ENCODE data around the gene GPR83. TPM values are rescaled to one million over a fixed set of nuclear protein-coding genes. Genes with fewer than 3 reads are reported as not detected.

Gene GPR83
- total RNA-seq (2021) (not detected in 2 replicates), Bru-seq, nascent RNA (percentile 13 among the genes with signal in this experiment), BruChase-seq, experiment 1, labeled RNA remaining after a 2-hour chase (percentile 25 among the genes with signal in this experiment), BruChase-seq, experiment 2, labeled RNA remaining after a 6-hour chase (percentile 36 among the genes with signal in this experiment)
- long read RNA-seq, result 0 reads

GRCh38 chr11:94400839-94401772, at the start of gene GPR83:
Gene GPR83 (minus strand): TSS chr11:94401419. CDS start chr11:94401247, 172 bp downstream.
- Histone ChIP-seq H3K79me2 (ENCODE audit: low read depth) (no peaks in the 10 kb centered on the region), H3K4me3 (no peak within 1 kb of the TSS), H3K9me2 (ENCODE audit: insufficient read depth) (no peaks in the 10 kb centered on the region), H2AFZ (no peak within 1 kb of the TSS), H4K20me1 (ENCODE audit: insufficient read depth) (no peaks in the 10 kb centered on the region), H3K27ac (no peak within 1 kb of the TSS), H3F3A (ENCODE audit: insufficient read depth, low read depth) (no peaks in the 10 kb centered on the region), H3K4me2 (no peak within 1 kb of the TSS), H3K27me3 (ENCODE audit: insufficient read depth, low read depth) (peaks cover 39% of the 10 kb centered on the region), H3K9me3 (ENCODE audit: insufficient read depth, low read depth) (no peaks in the 10 kb centered on the region), H3K4me1 (replicated peaks; ENCODE audit: insufficient read depth) (no peaks in the 10 kb centered on the region), H3K36me3 (ENCODE audit: low read depth) (no peaks in the 10 kb centered on the region)
- no TSS peak for BruUV-seq (replicated peaks)
- TF ChIP-seq, protein P1, sequence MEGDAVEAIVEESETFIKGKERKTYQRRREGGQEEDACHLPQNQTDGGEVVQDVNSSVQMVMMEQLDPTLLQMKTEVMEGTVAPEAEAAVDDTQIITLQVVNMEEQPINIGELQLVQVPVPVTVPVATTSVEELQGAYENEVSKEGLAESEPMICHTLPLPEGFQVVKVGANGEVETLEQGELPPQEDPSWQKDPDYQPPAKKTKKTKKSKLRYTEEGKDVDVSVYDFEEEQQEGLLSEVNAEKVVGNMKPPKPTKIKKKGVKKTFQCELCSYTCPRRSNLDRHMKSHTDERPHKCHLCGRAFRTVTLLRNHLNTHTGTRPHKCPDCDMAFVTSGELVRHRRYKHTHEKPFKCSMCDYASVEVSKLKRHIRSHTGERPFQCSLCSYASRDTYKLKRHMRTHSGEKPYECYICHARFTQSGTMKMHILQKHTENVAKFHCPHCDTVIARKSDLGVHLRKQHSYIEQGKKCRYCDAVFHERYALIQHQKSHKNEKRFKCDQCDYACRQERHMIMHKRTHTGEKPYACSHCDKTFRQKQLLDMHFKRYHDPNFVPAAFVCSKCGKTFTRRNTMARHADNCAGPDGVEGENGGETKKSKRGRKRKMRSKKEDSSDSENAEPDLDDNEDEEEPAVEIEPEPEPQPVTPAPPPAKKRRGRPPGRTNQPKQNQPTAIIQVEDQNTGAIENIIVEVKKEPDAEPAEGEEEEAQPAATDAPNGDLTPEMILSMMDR (conservative IDR thresholded peaks at IDR 0.05), result no peak
- TF ChIP-seq EZH2 (IDR thresholded peaks at IDR 0.05; ENCODE audit: low read depth), result no peak
- ChIA-PET POLR2A (ENCODE audit: unreplicated experiment) (interaction anchor here (0.6 kb wide), 1 partner anchor 21 kb away, joined by 3 read pairs; no protein-coding TSS in a partner anchor), CTCF (interaction anchor here (0.6 kb wide), 1 partner anchor 513 kb away, joined by 3 read pairs; no protein-coding TSS in a partner anchor)
- intact Hi-C loops (cut with micrococcal nuclease; ENCODE audit: unreplicated experiment), result no loop called here
- DNase-seq, result no peak

GRCh38 chr11:94450048-94450447, 48.8 kb upstream of the GPR83 start:
- Histone ChIP-seq H3K4me3 (no peak overlapping the region), H4K20me1 (ENCODE audit: insufficient read depth) (no peaks in the 10 kb centered on the region), H3K9me3 (ENCODE audit: insufficient read depth, low read depth) (no peaks in the 10 kb centered on the region), H3K4me2 (peak overlapping the region; percentile 18; the same call in 1 of the 2 replicates), H3K27me3 (ENCODE audit: insufficient read depth, low read depth) (no peaks in the 10 kb centered on the region), H2AFZ (no peak overlapping the region), H3K4me1 (replicated peaks; ENCODE audit: insufficient read depth) (peaks cover 22% of the 10 kb centered on the region), H3K79me2 (ENCODE audit: low read depth) (no peaks in the 10 kb centered on the region), H3K9me2 (ENCODE audit: insufficient read depth) (no peaks in the 10 kb centered on the region), H3K36me3 (ENCODE audit: low read depth) (peaks cover 19% of the 10 kb centered on the region; the same call in 1 of the 2 replicates), H3F3A (ENCODE audit: insufficient read depth, low read depth) (peaks cover 5% of the 10 kb centered on the region; the same call in 1 of the 2 replicates), H3K27ac (peak overlapping the region; percentile 37)
- intact Hi-C loops (cut with micrococcal nuclease; ENCODE audit: unreplicated experiment), result no loop called here
- ChIA-PET CTCF (no interaction called here), POLR2A (ENCODE audit: unreplicated experiment) (no interaction called here)
- no TSS peak for BruUV-seq (replicated peaks)
- TF ChIP-seq EZH2 (IDR thresholded peaks at IDR 0.05; ENCODE audit: low read depth), result no peak
- TF ChIP-seq, protein P1 (conservative IDR thresholded peaks at IDR 0.05), result no peak
- no peak for DNase-seq

DNA sequence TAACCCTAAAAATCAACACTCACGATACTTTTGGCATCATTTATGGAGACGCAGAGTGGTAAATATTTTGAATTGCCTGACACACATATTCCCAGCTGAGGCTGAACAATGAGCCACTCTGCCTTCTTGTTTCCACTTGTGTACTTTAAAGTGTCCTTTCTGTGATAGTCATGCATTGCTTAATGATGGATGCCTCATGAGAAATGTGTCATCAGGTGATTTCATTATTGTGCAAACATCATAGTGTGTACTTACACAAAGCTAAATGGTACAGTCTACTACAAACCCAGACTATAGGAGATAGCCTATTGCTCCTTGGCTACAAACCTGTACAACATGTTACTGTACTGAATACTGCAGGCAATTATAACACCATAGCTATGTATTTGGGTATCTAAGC, 48.2 kb upstream of the GPR83 start:
- Histone ChIP-seq H3K9me3 (ENCODE audit: insufficient read depth, low read depth) (no peaks in the 10 kb centered on the region), H3K27ac (peak overlapping the region; percentile 37), H3K36me3 (ENCODE audit: low read depth) (peaks cover 17% of the 10 kb centered on the region; the same call in 1 of the 2 replicates), H3K27me3 (ENCODE audit: insufficient read depth, low read depth) (no peaks in the 10 kb centered on the region), H3K4me2 (peak overlapping the region; percentile 18; the same call in 1 of the 2 replicates), H3K4me1 (replicated peaks; ENCODE audit: insufficient read depth) (peaks cover 21% of the 10 kb centered on the region), H3K4me3 (no peak overlapping the region), H2AFZ (no peak overlapping the region), H3F3A (ENCODE audit: insufficient read depth, low read depth) (peaks cover 5% of the 10 kb centered on the region; the same call in 1 of the 2 replicates), H3K9me2 (ENCODE audit: insufficient read depth) (no peaks in the 10 kb centered on the region), H4K20me1 (ENCODE audit: insufficient read depth) (no peaks in the 10 kb centered on the region), H3K79me2 (ENCODE audit: low read depth) (no peaks in the 10 kb centered on the region)
- peak in 1 of 2 experiments; percentile 97 for DNase-seq
- intact Hi-C loops (cut with micrococcal nuclease; ENCODE audit: unreplicated experiment), result no loop called here
- POLR2A ChIA-PET (ENCODE audit: unreplicated experiment), result no interaction called here
- CTCF ChIA-PET, result no interaction called here
- BruUV-seq (replicated peaks), result no TSS peak
- TF ChIP-seq EZH2 (IDR thresholded peaks at IDR 0.05; ENCODE audit: low read depth), result no peak
- TF ChIP-seq, protein P1 (conservative IDR thresholded peaks at IDR 0.05), result no peak

Measured in PC-9 (cell line).